Measurements from ENCODE around the gene SDCCAG8.

DNA sequence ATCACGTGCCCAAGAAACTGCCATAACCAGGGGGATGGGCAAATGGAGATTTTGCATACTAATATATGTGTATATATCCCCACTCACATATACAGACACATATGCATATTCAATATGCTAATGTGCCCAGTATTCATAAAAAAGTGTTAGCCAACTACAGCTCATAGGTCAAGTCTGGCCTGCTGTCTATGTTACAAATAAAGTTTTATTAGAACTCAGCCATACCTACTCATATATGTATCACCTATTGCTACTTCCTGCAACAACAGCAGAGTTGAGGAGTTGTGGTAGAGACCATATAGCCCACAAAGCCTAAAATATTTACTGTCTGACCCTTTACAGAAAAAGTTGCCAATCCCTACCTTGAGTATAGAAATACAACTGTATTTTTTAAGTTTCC lies 93.3 kb downstream of the SDCCAG8 start:
- TF ChIP-seq, protein P1, sequence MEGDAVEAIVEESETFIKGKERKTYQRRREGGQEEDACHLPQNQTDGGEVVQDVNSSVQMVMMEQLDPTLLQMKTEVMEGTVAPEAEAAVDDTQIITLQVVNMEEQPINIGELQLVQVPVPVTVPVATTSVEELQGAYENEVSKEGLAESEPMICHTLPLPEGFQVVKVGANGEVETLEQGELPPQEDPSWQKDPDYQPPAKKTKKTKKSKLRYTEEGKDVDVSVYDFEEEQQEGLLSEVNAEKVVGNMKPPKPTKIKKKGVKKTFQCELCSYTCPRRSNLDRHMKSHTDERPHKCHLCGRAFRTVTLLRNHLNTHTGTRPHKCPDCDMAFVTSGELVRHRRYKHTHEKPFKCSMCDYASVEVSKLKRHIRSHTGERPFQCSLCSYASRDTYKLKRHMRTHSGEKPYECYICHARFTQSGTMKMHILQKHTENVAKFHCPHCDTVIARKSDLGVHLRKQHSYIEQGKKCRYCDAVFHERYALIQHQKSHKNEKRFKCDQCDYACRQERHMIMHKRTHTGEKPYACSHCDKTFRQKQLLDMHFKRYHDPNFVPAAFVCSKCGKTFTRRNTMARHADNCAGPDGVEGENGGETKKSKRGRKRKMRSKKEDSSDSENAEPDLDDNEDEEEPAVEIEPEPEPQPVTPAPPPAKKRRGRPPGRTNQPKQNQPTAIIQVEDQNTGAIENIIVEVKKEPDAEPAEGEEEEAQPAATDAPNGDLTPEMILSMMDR (conservative IDR thresholded peaks at IDR 0.05; ENCODE audit: low read depth in 2 of 2): no peak
- TF ChIP-seq, protein P2, sequence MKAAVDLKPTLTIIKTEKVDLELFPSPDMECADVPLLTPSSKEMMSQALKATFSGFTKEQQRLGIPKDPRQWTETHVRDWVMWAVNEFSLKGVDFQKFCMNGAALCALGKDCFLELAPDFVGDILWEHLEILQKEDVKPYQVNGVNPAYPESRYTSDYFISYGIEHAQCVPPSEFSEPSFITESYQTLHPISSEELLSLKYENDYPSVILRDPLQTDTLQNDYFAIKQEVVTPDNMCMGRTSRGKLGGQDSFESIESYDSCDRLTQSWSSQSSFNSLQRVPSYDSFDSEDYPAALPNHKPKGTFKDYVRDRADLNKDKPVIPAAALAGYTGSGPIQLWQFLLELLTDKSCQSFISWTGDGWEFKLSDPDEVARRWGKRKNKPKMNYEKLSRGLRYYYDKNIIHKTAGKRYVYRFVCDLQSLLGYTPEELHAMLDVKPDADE (IDR thresholded peaks at IDR 0.05): no peak
- TF ChIP-seq EZH2phosphoT487 (IDR thresholded peaks at IDR 0.05; ENCODE audit: unreplicated experiment) (no peak), EZH2 (IDR thresholded peaks at IDR 0.05; ENCODE audit: low read depth, unreplicated experiment) (no peak), POLR2AphosphoS5 (IDR thresholded peaks at IDR 0.05; ENCODE audit: low read depth) (no peak), NANOG (IDR thresholded peaks at IDR 0.05; ENCODE audit: borderline replicate concordance) (no peak)

All from GM23338 (cell line).